OCI-LY7 (cell line): Measurements from ENCODE around the gene DLGAP1. TPM values are rescaled to one million over a fixed set of nuclear protein-coding genes. Genes with fewer than 3 reads are reported as not detected.
A peak's percentile ranks its signal among the peaks of the same experiment; 100 is the strongest.
"Not testable (repeated sequence)": the region's sequence is repeated elsewhere in the genome, so short reads cannot be mapped to it uniquely, and the experiment has no call there.

Experiments used
- BruUV-seq: library from RNA; stranded (reverse); fragments of 400-500 nt; replicated peaks from 2 replicates; lab custom pipeline; 2021; lab: Mats Ljungman, UMichigan
- CTCF ChIA-PET: fragments of 300-600 bp; sonication (Branson Sonifier 250); formaldehyde crosslinking; loops from one replicate; lab custom pipeline; 2022; ENCODE audit warnings: antibody characterized with exemption; ENCODE audit not compliant: unreplicated experiment; lab: Charles Lee
- POLR2A ChIA-PET: fragments of 300-600 bp; sonication (Branson Sonifier 250); formaldehyde crosslinking; loops from one replicate; lab custom pipeline; 2022; ENCODE audit warnings: antibody characterized with exemption; lab: Charles Lee
- DNase-seq: peaks from one replicate; pipeline ENCODE4 v3.0.0-alpha.2; 2015; ENCODE audit warnings: low spot score
- H2AFZ ChIP-seq: fragments of 200-600 bp; sonication (generic), shearing (Covaris generic); 2 replicates; pipeline ENCODE4 v1.6.1; 2014; ENCODE audit warnings: mild to moderate bottlenecking, antibody characterized with exemption, low read length, moderate library complexity
- H3K27ac ChIP-seq: fragments of 200-600 bp; sonication (generic); 2 replicates; pipeline ENCODE4 v1.5.1; 2014; ENCODE audit warnings: mixed run types, low read depth, mild to moderate bottlenecking, moderate library complexity, low read length, inconsistent platforms; ENCODE audit not compliant: poor library complexity, severe bottlenecking
- H3K36me3 ChIP-seq: fragments of 200-600 bp; sonication (generic); 2 replicates; pipeline ENCODE4 v1.6.1; 2014; ENCODE audit warnings: mild to moderate bottlenecking, antibody characterized with exemption, low read length, moderate library complexity, mixed read lengths; ENCODE audit not compliant: insufficient read depth
- H3K4me1 ChIP-seq: fragments of 200-600 bp; sonication (generic); 2 replicates; pipeline ENCODE4 v1.5.1; 2014; ENCODE audit warnings: mild to moderate bottlenecking, low read length; ENCODE audit not compliant: insufficient read depth, poor library complexity, severe bottlenecking
- H3K4me2 ChIP-seq: fragments of 200-600 bp; sonication (generic); 2 replicates; pipeline ENCODE4 v1.6.1; 2014; ENCODE audit warnings: mild to moderate bottlenecking, low read length
- H3K4me3 ChIP-seq: fragments of 200-600 bp; sonication (generic); 2 replicates; pipeline ENCODE4 v1.5.1; 2014; ENCODE audit warnings: mild to moderate bottlenecking, low read depth, low read length; ENCODE audit not compliant: poor library complexity, severe bottlenecking
- H3K79me2 ChIP-seq: fragments of 200-600 bp; sonication (generic); 2 replicates; pipeline ENCODE4 v1.6.1; 2016; ENCODE audit warnings: low read depth, mild to moderate bottlenecking, low read length, moderate library complexity, mixed read lengths; ENCODE audit not compliant: insufficient read depth
- H3K9me2 ChIP-seq: fragments of 200-600 bp; sonication (generic); 2 replicates; pipeline ENCODE4 v1.6.1; 2016; ENCODE audit warnings: mild to moderate bottlenecking, low read length, mixed read lengths; ENCODE audit not compliant: insufficient read depth
- H3K9me3 ChIP-seq: fragments of 200-600 bp; sonication (generic); 2 replicates; pipeline ENCODE4 v1.6.1; 2014; ENCODE audit warnings: mild to moderate bottlenecking, mixed run types, low read length, mixed read lengths
- H4K20me1 ChIP-seq: fragments of 200-600 bp; sonication (generic); 2 replicates; pipeline ENCODE4 v1.6.1; 2014; ENCODE audit warnings: mild to moderate bottlenecking, antibody characterized with exemption, low read length, moderate library complexity, mixed read lengths; ENCODE audit not compliant: insufficient read depth
- EZH2phosphoT487 ChIP-seq: fragments of 200-600 bp; sonication (generic); IDR thresholded peaks from 2 replicates; pipeline ENCODE4 v1.6.1; 2018; ENCODE audit warnings: low read depth, borderline replicate concordance, mild to moderate bottlenecking, mixed run types, antibody characterized with exemption, low read length, moderate library complexity, mixed read lengths
- intact Hi-C: fragments of 100-400 bp; cut with micrococcal nuclease; formaldehyde crosslinking; loops from one replicate; pipeline ENCODE4 v1.10.0; 2022; ENCODE audit not compliant: unreplicated experiment
- total RNA-seq, 2 experiments: library from RNA; depleted of rRNA in 1 of 2; stranded (reverse); fragments of >200 nt in 1 of 2; shearing (Covaris generic) in 1 of 2; gene quantifications; 2 replicates each; pipeline ENCODE4 v1.2.3, GENCODE V29; 2014 to 2022
- TF ChIP-seq, protein P1 (sequence below): fragments of 200-600 bp; sonication (generic); conservative IDR thresholded peaks from 2 replicates; pipeline ENCODE4 v1.5.1; 2014; ENCODE audit warnings: mild to moderate bottlenecking, antibody characterized with exemption, low read length, moderate library complexity, mixed read lengths

DLGAP1 gene
- total RNA-seq, 2 experiments from 2014 or later = 0.22 TPM; not detected in 1

DNA sequence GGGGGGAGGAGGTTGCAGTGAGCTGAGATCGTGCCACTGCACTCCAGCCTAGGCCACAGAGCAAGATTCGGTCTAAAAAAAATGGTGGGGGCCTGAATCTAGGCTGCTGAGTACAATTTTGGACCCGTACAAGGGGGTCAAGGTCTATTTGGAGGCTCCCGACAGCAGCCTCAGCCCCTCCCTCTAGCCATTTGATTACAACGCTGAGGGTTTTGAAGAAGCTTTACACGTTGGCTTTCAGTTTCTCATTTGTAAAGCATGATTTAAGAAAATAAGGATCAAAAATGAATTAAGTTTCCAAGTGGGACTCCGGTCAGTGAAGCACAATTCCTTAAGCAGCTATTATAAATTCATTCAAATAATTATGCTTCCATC is 871.2 kb downstream of the DLGAP1 start:
- Histone ChIP-seq H3K4me3 (no peak overlapping the region), H3K4me1 (peaks cover 55% of the 10 kb centered on the region), H4K20me1 (no peaks in the 10 kb centered on the region), H3K79me2 (no peaks in the 10 kb centered on the region), H3K9me2 (no peaks in the 10 kb centered on the region), H3K9me3 (peaks cover 9% of the 10 kb centered on the region; the same call in 1 of the 2 replicates), H2AFZ (peak overlapping the region; percentile 48; the same call in 1 of the 2 replicates), H3K36me3 (no peaks in the 10 kb centered on the region), H3K27ac (peak overlapping the region; percentile 99), H3K4me2 (peak overlapping the region; percentile 85; the same call in 1 of the 2 replicates)
- ChIA-PET CTCF (interaction anchor here (0.8 kb wide), 1 partner anchor 85 kb away, joined by 3 read pairs; no protein-coding TSS in a partner anchor), POLR2A (interaction anchor here (0.6 to 5.2 kb wide), 11 partner anchors 10 to 335 kb away, joined by 3 to 44 read pairs (median 6); partner anchors contain the start of gene TGIF1)
- DNase-seq = no peak
- TF ChIP-seq, protein P1, sequence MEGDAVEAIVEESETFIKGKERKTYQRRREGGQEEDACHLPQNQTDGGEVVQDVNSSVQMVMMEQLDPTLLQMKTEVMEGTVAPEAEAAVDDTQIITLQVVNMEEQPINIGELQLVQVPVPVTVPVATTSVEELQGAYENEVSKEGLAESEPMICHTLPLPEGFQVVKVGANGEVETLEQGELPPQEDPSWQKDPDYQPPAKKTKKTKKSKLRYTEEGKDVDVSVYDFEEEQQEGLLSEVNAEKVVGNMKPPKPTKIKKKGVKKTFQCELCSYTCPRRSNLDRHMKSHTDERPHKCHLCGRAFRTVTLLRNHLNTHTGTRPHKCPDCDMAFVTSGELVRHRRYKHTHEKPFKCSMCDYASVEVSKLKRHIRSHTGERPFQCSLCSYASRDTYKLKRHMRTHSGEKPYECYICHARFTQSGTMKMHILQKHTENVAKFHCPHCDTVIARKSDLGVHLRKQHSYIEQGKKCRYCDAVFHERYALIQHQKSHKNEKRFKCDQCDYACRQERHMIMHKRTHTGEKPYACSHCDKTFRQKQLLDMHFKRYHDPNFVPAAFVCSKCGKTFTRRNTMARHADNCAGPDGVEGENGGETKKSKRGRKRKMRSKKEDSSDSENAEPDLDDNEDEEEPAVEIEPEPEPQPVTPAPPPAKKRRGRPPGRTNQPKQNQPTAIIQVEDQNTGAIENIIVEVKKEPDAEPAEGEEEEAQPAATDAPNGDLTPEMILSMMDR = no peak
- TF ChIP-seq EZH2phosphoT487 = no peak
- intact Hi-C loops = loop anchor here (2.0 to 10.0 kb wide), 2 partner anchors 85 to 331 kb away; no protein-coding TSS in a partner anchor
- BruUV-seq = no TSS peak

DNA sequence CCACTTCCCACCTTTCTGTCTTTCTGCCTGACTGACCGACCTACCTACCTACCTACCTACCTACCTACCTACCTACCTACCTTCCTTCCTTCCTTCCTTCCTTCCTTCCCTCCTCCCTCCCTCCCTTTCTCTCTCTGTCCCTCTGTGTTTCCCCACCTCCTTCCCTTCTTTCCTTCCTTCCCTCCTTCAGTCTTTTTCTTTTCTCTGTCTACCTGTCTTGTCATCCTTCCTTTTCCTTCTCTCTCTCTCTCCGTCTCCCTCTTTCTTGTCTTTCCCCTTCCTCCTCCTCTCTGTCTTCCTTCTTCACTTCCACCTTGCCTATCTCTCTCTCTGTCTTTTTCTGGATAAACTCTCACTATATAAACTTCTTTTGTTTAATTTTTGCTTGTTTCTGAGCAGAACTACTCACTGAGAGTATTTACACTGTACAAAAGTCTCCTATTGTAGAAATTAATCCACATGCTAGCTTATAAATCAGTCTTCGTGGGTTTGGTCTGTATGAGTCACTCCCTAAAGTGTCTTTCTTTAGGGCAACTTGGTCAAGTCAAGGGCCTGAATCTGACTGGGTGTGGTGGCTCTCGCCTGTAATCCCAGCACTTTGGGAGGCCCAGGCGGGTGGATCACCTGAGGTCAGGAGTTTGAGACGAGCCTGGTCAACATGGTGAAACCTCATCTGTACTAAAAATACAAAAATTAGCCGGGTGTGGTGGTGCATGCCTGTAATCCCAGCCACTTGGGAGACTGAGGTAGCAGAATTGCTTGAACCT is 871.8 kb downstream of the DLGAP1 start:
- Histone ChIP-seq H3K4me1 (peaks cover 55% of the 10 kb centered on the region), H2AFZ (peak overlapping the region; percentile 48; the same call in 1 of the 2 replicates)

DNA sequence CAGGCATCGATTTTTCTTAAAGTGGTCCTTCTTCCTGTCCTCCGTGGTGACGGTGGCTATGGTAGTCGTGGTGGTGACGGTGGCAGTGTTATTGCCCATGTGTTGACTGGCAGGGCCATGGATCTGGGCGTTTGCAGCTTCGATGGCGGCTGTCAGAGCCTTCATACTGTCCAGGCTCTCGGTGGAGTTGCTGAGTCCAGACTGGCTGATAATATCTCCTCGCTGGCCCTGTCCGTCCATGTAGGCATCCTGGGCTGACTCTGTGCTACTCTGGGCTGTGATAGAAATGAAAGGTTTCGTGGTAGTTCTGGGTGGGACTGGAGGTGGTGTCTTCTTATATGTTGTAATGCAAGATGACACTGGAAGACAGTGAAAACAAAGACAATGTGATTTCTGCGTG is 873.2 kb downstream of the DLGAP1 start:
- H3K4me3 ChIP-seq = no peak overlapping the region
- CTCF ChIA-PET = no interaction called here
- no peaks in the 10 kb centered on the region for H3K79me2 ChIP-seq
- no TSS peak for BruUV-seq
- no peak overlapping the region for H3K4me2 ChIP-seq
- DNase-seq = no peak
- no peak overlapping the region for H3K27ac ChIP-seq
- H3K9me3 ChIP-seq = no peaks in the 10 kb centered on the region
- H3K4me1 ChIP-seq = peaks cover 41% of the 10 kb centered on the region
- intact Hi-C loops = loop anchor here (10.0 kb wide), 1 partner anchor 333 kb away; no protein-coding TSS in a partner anchor
- TF ChIP-seq, protein P1 = no peak
- TF ChIP-seq EZH2phosphoT487 = no peak
- POLR2A ChIA-PET = interaction anchor here (0.8 to 5.2 kb wide), 2 partner anchors 14 kb away, joined by 3 to 44 read pairs; no protein-coding TSS in a partner anchor
- no peaks in the 10 kb centered on the region for H3K36me3 ChIP-seq
- no peak overlapping the region for H2AFZ ChIP-seq
- H4K20me1 ChIP-seq = no peaks in the 10 kb centered on the region
- H3K9me2 ChIP-seq = no peaks in the 10 kb centered on the region

More for the DNA sequence above, 871.8 kb downstream of the DLGAP1 start:
- H4K20me1 ChIP-seq, H3K9me2 ChIP-seq, H3K4me3 ChIP-seq, H3K79me2 ChIP-seq, BruUV-seq, H3K36me3 ChIP-seq, DNase-seq, H3K9me3 ChIP-seq: not testable (repeated sequence)
- Histone ChIP-seq H3K4me2 (peak overlapping the region; percentile 85; the same call in 1 of the 2 replicates), H3K27ac (peak overlapping the region; percentile 99)
- ChIA-PET POLR2A (interaction anchor here (0.6 to 5.2 kb wide), 14 partner anchors 9 to 335 kb away, joined by 3 to 44 read pairs (median 4); partner anchors contain the start of gene TGIF1), CTCF (interaction anchor here (0.5 to 0.8 kb wide), 2 partner anchors 84 to 270 kb away, joined by 3 read pairs; no protein-coding TSS in a partner anchor)
- intact Hi-C loops = loop anchor here (10.0 kb wide), 1 partner anchor 332 kb away; no protein-coding TSS in a partner anchor

DNA sequence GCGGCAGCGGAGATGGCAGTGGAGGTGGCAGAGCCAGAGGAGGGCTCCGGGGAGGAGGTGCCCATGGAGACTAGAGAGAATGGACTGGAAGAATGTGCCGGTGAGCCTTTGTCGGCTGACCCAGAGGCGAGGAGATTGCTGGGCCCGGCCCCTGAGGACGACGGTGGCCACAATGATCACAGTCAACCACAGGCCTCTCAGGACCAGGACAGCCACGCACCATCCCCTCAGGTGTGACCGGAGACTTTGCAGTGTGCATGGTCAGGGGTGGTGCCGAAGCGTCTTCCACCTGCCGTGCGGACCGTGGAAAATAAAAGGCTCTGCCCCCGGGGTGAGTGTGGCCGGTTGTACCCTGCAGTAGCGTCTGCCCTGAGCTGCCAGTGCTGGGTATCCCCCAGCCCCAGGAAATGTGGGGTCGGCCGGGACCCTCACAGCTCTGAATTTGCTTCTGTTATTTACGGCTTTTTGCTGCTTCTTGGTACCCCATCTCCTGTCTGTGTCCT is 874.5 kb downstream of the DLGAP1 start:
- H3K9me2 ChIP-seq, H3K79me2 ChIP-seq, H3K36me3 ChIP-seq, H3K9me3 ChIP-seq, DNase-seq, BruUV-seq, H3K4me2 ChIP-seq, CTCF ChIA-PET, H3K27ac ChIP-seq, H2AFZ ChIP-seq, H3K4me3 ChIP-seq, H4K20me1 ChIP-seq: not testable (repeated sequence)
- H3K4me1 ChIP-seq = peaks cover 35% of the 10 kb centered on the region
- intact Hi-C loops = loop anchor here (10.0 kb wide), 1 partner anchor 334 kb away; no protein-coding TSS in a partner anchor
- POLR2A ChIA-PET = interaction anchor here (0.6 kb wide), 1 partner anchor 132 kb away, joined by 3 read pairs; no protein-coding TSS in a partner anchor
